Right lobe of liver (tissue), 6 donors: Measurements from ENCODE around the gene VPS13C. TPM values are rescaled to one million over a fixed set of nuclear protein-coding genes. Genes with fewer than 3 reads are reported as not detected.

Experiments
- ATAC-seq, 4 donors: fragments of 200-7000 bp; cut with Tn5 transposase; one replicate each; pipeline ENCODE4 v1.9.1; 2020; ENCODE audit warnings: mild to moderate bottlenecking in 4 of 4, moderate library complexity in 4 of 4
- DNase-seq, 3 donors: peaks; one replicate each; pipeline ENCODE4 v3.0.0-alpha.2; 2020
- H3K27ac ChIP-seq, 3 donors: fragments of 200-600 bp; one replicate each; pipeline ENCODE4 v1.8.0; 2022
- H3K27me3 ChIP-seq, 2 donors: fragments of 200-600 bp; one replicate each; pipeline ENCODE4 v1.8.0; 2022
- H3K36me3 ChIP-seq, 4 donors: fragments of 200-600 bp; sonication (generic) in 1 of 4; one replicate each; pipeline versions ENCODE4 v1.5.1 to v1.8.0; 2017 to 2022; ENCODE audit warnings: control low read depth in 1 of 4
- H3K4me1 ChIP-seq, 4 donors: fragments of 200-600 bp; sonication (generic) in 1 of 4; one replicate each; pipeline versions ENCODE4 v1.5.1 to v1.8.0; 2017 to 2022; ENCODE audit warnings: control low read depth in 1 of 4
- H3K4me3 ChIP-seq, 3 donors: fragments of 200-600 bp; one replicate each; pipeline ENCODE4 v1.8.0; 2022
- H3K9me3 ChIP-seq, 4 donors: fragments of 200-600 bp; sonication (generic) in 1 of 4; one replicate each; pipeline versions ENCODE4 v1.5.1 to v1.8.0; 2017 to 2022; ENCODE audit warnings: control low read depth in 1 of 4
- POLR2A ChIP-seq: fragments of 450-650 bp; IDR thresholded peaks from one replicate; pipeline ENCODE4 v1.6.1; 2017; ENCODE audit warnings: antibody characterized with exemption, mild to moderate bottlenecking
- WGBS: methylation state at CpG from one replicate; pipeline ENCODE4 v1.1.6; 2018; ENCODE audit warnings: low coverage, low lambda C conversion rate; ENCODE audit not compliant: insufficient coverage; ENCODE audit errors: missing lambda C conversion rate; 5-methylcytosine and 5-hydroxymethylcytosine counted together
- intact Hi-C, 2 donors: fragments of 100-400 bp; cut with DNase I; formaldehyde crosslinking; loops; one replicate each; pipeline versions ENCODE4 v1.11.2 to v1.14.1; 2022
- total RNA-seq, 6 experiments: library from RNA; depleted of rRNA in 2 of 6; stranded (reverse); fragments of >200 nt in 2 of 6; fragmentation: NEBNext Ultra II Directional in 3 of 6; extraction: Animal tissue kit (Norgen Biotek cat#: 25700) in 3 of 6; gene quantifications; one replicate each; pipeline versions ENCODE4 v1.1.0 to v1.2.4, GENCODE V29; 2016 to 2023
- TF ChIP-seq, protein P1 (sequence below), 4 donors: fragments of 200-600 bp in 3 of 4; fragments of 450-650 bp in 1 of 4; IDR thresholded peaks; one replicate each; pipeline versions ENCODE4 v1.5.1 to v1.8.0; 2016 to 2022; ENCODE audit warnings: antibody characterized with exemption in 4 of 4, mild to moderate bottlenecking in 2 of 4
- donor health status: DM: no; HTN: yes; CAD: no.
- donor health status: DM: no; HTN: no; CAD: no.
- donor health status: DM: no; HTN: no; CAD: no.
- donor health status: DM: no; HTN: yes; CAD: no.
- donor health status: DM: no; HTN: yes; CAD: no.

The VPS13C gene
- total RNA-seq, 6 experiments from 2014 or later, result 17.5 to 34.6 (median 27.3) TPM

DNA sequence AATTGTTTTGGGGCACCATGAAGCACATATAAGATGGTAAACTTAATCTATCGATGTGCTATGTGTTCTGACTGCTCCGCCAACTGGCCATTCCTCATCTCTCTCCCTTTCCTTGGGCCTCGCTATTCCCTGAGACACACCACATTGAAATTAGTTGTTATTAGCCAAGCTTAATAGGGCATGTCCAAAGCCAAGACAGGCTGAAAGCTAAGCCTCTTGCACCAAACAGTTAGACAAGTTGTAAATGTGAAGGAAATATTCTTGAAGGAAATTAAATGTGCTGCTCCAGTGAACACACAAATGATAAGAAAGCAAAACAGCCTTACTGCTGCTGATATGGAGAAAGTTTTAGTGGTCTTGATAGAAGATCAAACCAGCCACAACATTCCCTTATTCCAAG is 45.8 kb upstream of the VPS13C start:
- WGBS, result 100% methylated on average over 3 of the region's 3 CpGs
- Histone ChIP-seq H3K4me3 (no peak overlapping the region), H3K27ac (no peak overlapping the region), H3K4me1 (peaks cover 0 to 30% (median 4%) of the 10 kb centered on the region in 4 donors), H3K36me3 (no peaks in the 10 kb centered on the region), H3K9me3 (no peaks in the 10 kb centered on the region), H3K27me3 (no peaks in the 10 kb centered on the region)
- TF ChIP-seq, protein P1, sequence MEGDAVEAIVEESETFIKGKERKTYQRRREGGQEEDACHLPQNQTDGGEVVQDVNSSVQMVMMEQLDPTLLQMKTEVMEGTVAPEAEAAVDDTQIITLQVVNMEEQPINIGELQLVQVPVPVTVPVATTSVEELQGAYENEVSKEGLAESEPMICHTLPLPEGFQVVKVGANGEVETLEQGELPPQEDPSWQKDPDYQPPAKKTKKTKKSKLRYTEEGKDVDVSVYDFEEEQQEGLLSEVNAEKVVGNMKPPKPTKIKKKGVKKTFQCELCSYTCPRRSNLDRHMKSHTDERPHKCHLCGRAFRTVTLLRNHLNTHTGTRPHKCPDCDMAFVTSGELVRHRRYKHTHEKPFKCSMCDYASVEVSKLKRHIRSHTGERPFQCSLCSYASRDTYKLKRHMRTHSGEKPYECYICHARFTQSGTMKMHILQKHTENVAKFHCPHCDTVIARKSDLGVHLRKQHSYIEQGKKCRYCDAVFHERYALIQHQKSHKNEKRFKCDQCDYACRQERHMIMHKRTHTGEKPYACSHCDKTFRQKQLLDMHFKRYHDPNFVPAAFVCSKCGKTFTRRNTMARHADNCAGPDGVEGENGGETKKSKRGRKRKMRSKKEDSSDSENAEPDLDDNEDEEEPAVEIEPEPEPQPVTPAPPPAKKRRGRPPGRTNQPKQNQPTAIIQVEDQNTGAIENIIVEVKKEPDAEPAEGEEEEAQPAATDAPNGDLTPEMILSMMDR (IDR thresholded peaks at IDR 0.05), result no peak
- no peak for TF ChIP-seq POLR2A
- DNase-seq, result no peak
- intact Hi-C loops, result no loop called here
- no peak for ATAC-seq

DNA sequence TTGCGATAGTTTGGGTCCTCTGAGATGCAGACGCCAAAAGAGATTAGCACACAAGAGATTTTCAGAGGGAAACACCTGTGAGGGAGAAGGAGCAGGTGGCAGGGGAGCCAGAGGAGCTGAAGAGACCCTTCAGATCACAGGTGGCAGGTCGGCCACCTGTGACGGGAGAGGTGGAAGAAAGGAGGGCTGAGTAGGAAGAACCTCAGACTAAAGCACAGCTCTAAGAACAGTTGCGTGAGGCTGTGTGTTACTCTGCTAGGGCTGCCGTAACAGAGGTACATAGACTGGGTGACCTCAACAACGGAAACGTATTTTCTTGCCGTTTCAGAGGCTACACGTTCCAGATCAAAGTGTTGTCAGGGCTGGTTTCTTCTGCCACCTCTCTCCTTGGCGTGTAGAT is 45.0 kb upstream of the VPS13C start:
- Histone ChIP-seq H3K36me3 (no peaks in the 10 kb centered on the region), H3K27me3 (no peaks in the 10 kb centered on the region), H3K4me3 (no peak overlapping the region), H3K4me1 (peaks cover 0 to 24% (median 4%) of the 10 kb centered on the region in 4 donors), H3K9me3 (no peaks in the 10 kb centered on the region), H3K27ac (no peak overlapping the region)
- TF ChIP-seq, protein P1 (IDR thresholded peaks at IDR 0.05), result no peak
- TF ChIP-seq POLR2A, result no peak
- DNase-seq, result no peak
- no peak for ATAC-seq
- WGBS, result 93% methylated on average over 7 of the region's 11 CpGs
- intact Hi-C loops, result no loop called here

DNA sequence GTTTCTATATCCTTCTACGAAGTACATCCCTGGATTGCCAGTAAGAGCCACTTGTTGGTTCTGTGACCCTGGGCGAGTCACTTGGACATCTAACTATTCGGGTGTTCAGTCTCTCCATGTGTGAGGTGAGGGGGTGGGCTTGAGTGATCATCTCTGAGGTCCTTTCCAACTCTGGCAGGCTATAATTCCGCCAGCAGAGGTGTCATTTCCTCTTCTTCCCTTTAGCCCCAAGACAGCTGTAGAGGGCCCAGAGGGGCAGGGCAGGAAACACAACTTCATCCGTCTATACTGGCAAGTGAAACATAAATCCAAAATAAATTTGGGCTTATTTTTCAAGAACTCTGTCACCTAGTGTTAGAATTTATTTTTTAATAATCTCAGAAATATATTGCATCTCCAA is 44.6 kb upstream of the VPS13C start:
- DNase-seq (no peak), ATAC-seq (no peak)
- Histone ChIP-seq H3K27ac (no peak overlapping the region), H3K4me1 (peaks cover 0 to 20% (median 2%) of the 10 kb centered on the region in 4 donors), H3K4me3 (no peak overlapping the region), H3K27me3 (no peaks in the 10 kb centered on the region), H3K9me3 (no peaks in the 10 kb centered on the region), H3K36me3 (no peaks in the 10 kb centered on the region)
- intact Hi-C loops, result no loop called here
- WGBS, result 68% methylated on average over 3 of the region's 5 CpGs
- no peak for TF ChIP-seq POLR2A
- TF ChIP-seq, protein P1 (IDR thresholded peaks at IDR 0.05), result no peak

DNA sequence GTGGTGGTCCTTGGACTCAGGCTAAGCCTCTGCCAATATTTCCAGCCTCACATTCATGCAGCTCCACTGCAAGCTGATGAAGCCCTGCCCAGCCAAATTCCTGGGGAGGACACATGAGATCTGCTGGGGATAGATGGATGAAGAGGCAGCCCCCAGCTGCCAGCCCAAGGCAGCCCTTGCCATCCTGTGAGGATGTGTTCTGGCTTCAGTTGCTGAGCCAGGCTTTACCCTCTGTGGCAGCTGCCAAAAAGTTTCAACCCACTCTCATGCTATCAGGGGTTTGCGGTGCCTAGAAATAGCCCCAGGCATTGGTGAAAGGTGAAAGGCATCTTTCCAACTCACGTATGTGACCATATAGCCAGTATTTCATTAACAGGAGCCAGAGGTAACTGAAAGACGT is 44.2 kb upstream of the VPS13C start:
- Histone ChIP-seq H3K4me3 (no peak overlapping the region), H3K4me1 (peaks cover 0 to 16% (median 0%) of the 10 kb centered on the region in 4 donors), H3K27me3 (no peaks in the 10 kb centered on the region), H3K27ac (no peak overlapping the region), H3K36me3 (no peaks in the 10 kb centered on the region), H3K9me3 (no peaks in the 10 kb centered on the region)
- no peak for ATAC-seq
- 63% methylated on average over 2 of the region's 3 CpGs for WGBS
- DNase-seq, result no peak
- intact Hi-C loops, result no loop called here
- no peak for TF ChIP-seq POLR2A
- TF ChIP-seq, protein P1 (IDR thresholded peaks at IDR 0.05), result no peak

DNA sequence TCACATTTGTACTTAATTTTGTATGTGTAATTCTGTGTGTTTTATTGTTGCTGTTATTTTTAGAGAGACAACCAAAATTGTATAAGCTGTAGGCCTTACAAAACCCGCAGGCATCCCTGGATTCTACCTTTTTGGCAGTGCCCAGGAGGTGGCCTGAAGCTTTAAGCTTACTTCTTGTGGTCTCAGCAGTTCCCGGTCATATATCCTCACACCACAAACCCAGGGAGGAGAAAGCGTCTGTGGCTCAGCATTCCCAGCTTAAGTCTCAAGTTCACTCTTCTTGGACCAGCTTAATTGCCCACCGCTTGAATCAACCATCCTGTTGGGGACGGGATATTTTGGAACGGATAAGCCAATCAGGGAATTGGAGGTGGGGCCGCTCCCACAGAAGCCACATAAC is 43.2 kb upstream of the VPS13C start:
- ATAC-seq (no peak), DNase-seq (no peak)
- TF ChIP-seq, protein P1 (IDR thresholded peaks at IDR 0.05), result no peak
- no peak for TF ChIP-seq POLR2A
- peaks cover 0 to 9% (median 0%) of the 10 kb centered on the region in 4 donors for H3K4me1 ChIP-seq
- H3K36me3 ChIP-seq, result no peaks in the 10 kb centered on the region
- no peaks in the 10 kb centered on the region for H3K9me3 ChIP-seq
- no peaks in the 10 kb centered on the region for H3K27me3 ChIP-seq
- H3K27ac ChIP-seq, result no peak overlapping the region
- intact Hi-C loops, result no loop called here
- 83% methylated on average over 7 of the region's 7 CpGs for WGBS
- no peak overlapping the region for H3K4me3 ChIP-seq
